Common myeloid progenitor, CD34-positive (primary cell): ENCODE measurements around the gene GCNT2.
"Not testable (repeated sequence)": the region's sequence is repeated elsewhere in the genome, so short reads cannot be mapped to it uniquely, and the experiment has no call there.

Source experiments
- CTCF ChIA-PET: fragments of 350-600 bp; sonication (Branson Sonifier 250); formaldehyde crosslinking; loops from one replicate; lab custom pipeline; 2021; ENCODE audit warnings: antibody characterized with exemption; lab: Charles Lee
- POLR2A ChIA-PET: fragments of 350-600 bp; sonication (Branson Sonifier 250); formaldehyde crosslinking; loops from one replicate; lab custom pipeline; 2021; ENCODE audit warnings: antibody characterized with exemption; lab: Charles Lee
- DNase-seq, 3 donors: peaks; one replicate each; pipeline versions ENCODE4 v3.0.0 to v3.0.0-alpha.2; 2013
- H3K27ac ChIP-seq, 2 experiments: 1 replicate in 1 of 2; 2 replicates in 1 of 2; pipeline ENCODE4 v1.7.0; 2013; ENCODE audit warnings: inconsistent platforms in 2 of 2, low read length in 2 of 2, mild to moderate bottlenecking in 2 of 2, low read depth in 1 of 2, moderate library complexity in 1 of 2; ENCODE audit not compliant: severe bottlenecking in 2 of 2, insufficient read depth in 1 of 2, poor library complexity in 1 of 2
- H3K27me3 ChIP-seq, 5 experiments: replicated peaks in 2 of 5; 1 replicate in 3 of 5; 2 replicates in 2 of 5; pipeline versions ENCODE4 v1.6.1 to v1.7.0; 2013; ENCODE audit warnings: low read length in 4 of 5, mild to moderate bottlenecking in 2 of 5, moderate library complexity in 2 of 5, inconsistent platforms in 1 of 5; ENCODE audit not compliant: insufficient read depth in 5 of 5, control insufficient read depth in 4 of 5
- H3K36me3 ChIP-seq, 4 experiments: 1 replicate in 2 of 4; 2 replicates in 2 of 4; pipeline versions ENCODE4 v1.6.1 to v1.7.0; 2013; ENCODE audit warnings: low read length in 3 of 4, control low read depth in 1 of 4, mild to moderate bottlenecking in 1 of 4; ENCODE audit not compliant: control insufficient read depth in 4 of 4, insufficient read depth in 4 of 4
- H3K4me1 ChIP-seq, 4 experiments: 1 replicate in 3 of 4; 2 replicates in 1 of 4; pipeline versions ENCODE4 v1.6.1 to v1.7.1; 2013; ENCODE audit warnings: low read length in 3 of 4, mild to moderate bottlenecking in 3 of 4, control low read depth in 1 of 4, inconsistent platforms in 1 of 4, moderate library complexity in 1 of 4; ENCODE audit not compliant: control insufficient read depth in 4 of 4, insufficient read depth in 4 of 4; ENCODE audit errors: control extremely low read depth in 1 of 4
- H3K4me3 ChIP-seq, 7 experiments: 1 replicate in 4 of 7; 2 replicates in 3 of 7; pipeline versions ENCODE4 v1.5.1 to v1.7.0; 2013; ENCODE audit warnings: mild to moderate bottlenecking in 7 of 7, low read length in 6 of 7, moderate library complexity in 6 of 7, inconsistent platforms in 2 of 7, low read depth in 2 of 7, control low read depth in 1 of 7; ENCODE audit not compliant: insufficient read depth in 4 of 7, control insufficient read depth in 1 of 7; ENCODE audit errors: extremely low read depth in 1 of 7
- H3K9me3 ChIP-seq, 5 experiments: 1 replicate in 4 of 5; 2 replicates in 1 of 5; pipeline versions ENCODE4 v1.6.1 to v1.7.1; 2013; ENCODE audit warnings: low read length in 4 of 5, mild to moderate bottlenecking in 2 of 5, inconsistent platforms in 1 of 5, low read depth in 1 of 5, moderate library complexity in 1 of 5; ENCODE audit not compliant: control insufficient read depth in 4 of 5, insufficient read depth in 2 of 5; ENCODE audit errors: control extremely low read depth in 1 of 5
- WGBS: methylation state at CpG from one replicate; pipeline ENCODE4 v1.1.5; 2013; ENCODE audit not compliant: insufficient coverage; 5-methylcytosine and 5-hydroxymethylcytosine counted together

GCNT2 gene

GRCh38 chr6:10522929-10523573 lies 1.9 kb downstream of the GCNT2 start:
- DNase-seq = no peak
- no peaks in the 10 kb centered on the region for H3K36me3 ChIP-seq
- H3K27ac ChIP-seq = peak overlapping the region in 1 of 2 experiments; percentile 85
- WGBS = 80% methylated on average over 16 of the region's 21 CpGs
- peaks cover 27 to 80% (median 57%) of the 10 kb centered on the region in 4 experiments for H3K4me1 ChIP-seq
- ChIA-PET CTCF (interaction anchor here (0.6 to 2.4 kb wide), 7 partner anchors 9 to 1049 kb away, joined by 3 to 15 read pairs (median 4); no protein-coding TSS in a partner anchor), POLR2A (interaction anchor here (0.6 kb wide), 1 partner anchor 15 kb away, joined by 3 read pairs; no protein-coding TSS in a partner anchor)
- H3K9me3 ChIP-seq = no peaks in the 10 kb centered on the region
- H3K4me3 ChIP-seq = peak overlapping the region in 2 of 7 experiments; percentile 69 to 78
- H3K27me3 ChIP-seq = no peaks in the 10 kb centered on the region

GRCh38 chr6:10526156-10526555 lies 5.0 kb downstream of the GCNT2 start:
- Histone ChIP-seq H3K36me3 (no peaks in the 10 kb centered on the region), H3K4me1 (peaks cover 28 to 81% (median 50%) of the 10 kb centered on the region in 4 experiments), H3K9me3 (no peaks in the 10 kb centered on the region), H3K27me3 (no peaks in the 10 kb centered on the region), H3K4me3 (no peak overlapping the region), H3K27ac (no peak overlapping the region)
- DNase-seq = no peak
- ChIA-PET CTCF (interaction anchor here (3.3 kb wide), 1 partner anchor 15 kb away, joined by 12 read pairs; no protein-coding TSS in a partner anchor), POLR2A (no interaction called here)
- WGBS = 100% methylated on average over 4 of the region's 6 CpGs

- H3K4me1 ChIP-seq = peaks cover 25 to 81% (median 50%) of the 10 kb centered on the region in 4 experiments
- no peaks in the 10 kb centered on the region for H3K27me3 ChIP-seq
- 0% methylated on average over 5 of the region's 11 CpGs for WGBS
- H3K36me3 ChIP-seq = no peaks in the 10 kb centered on the region
- DNase-seq = peak; percentile 42 to 84 (median 73)
- ChIA-PET POLR2A (no interaction called here), CTCF (interaction anchor here (0.8 to 1.7 kb wide), 3 partner anchors 18 to 193 kb away, joined by 3 to 5 read pairs (median 4); no protein-coding TSS in a partner anchor)
- peak overlapping the region; percentile 56 to 84 for H3K27ac ChIP-seq
- H3K9me3 ChIP-seq = no peaks in the 10 kb centered on the region
- H3K4me3 ChIP-seq = peak overlapping the region; percentile 31 to 86 (median 75)
Measured at GRCh38 chr6:10528158-10528981, 7.2 kb downstream of the GCNT2 start.

GRCh38 chr6:10529231-10529801 lies 8.2 kb downstream of the GCNT2 start:
- CTCF ChIA-PET = interaction anchor here (1.1 to 1.7 kb wide), 2 partner anchors 19 to 173 kb away, joined by 3 to 5 read pairs; no protein-coding TSS in a partner anchor
- DNase-seq = peak in 1 of 3 donors; percentile 35
- Histone ChIP-seq H3K27me3 (no peaks in the 10 kb centered on the region), H3K4me3 (peak overlapping the region; percentile 23 to 86 (median 75)), H3K4me1 (peaks cover 21 to 83% (median 54%) of the 10 kb centered on the region in 4 experiments), H3K27ac (peak overlapping the region; percentile 56 to 84), H3K36me3 (no peaks in the 10 kb centered on the region), H3K9me3 (no peaks in the 10 kb centered on the region)
- WGBS = 9% methylated on average over 15 of the region's 16 CpGs
- POLR2A ChIA-PET = no interaction called here

DNA sequence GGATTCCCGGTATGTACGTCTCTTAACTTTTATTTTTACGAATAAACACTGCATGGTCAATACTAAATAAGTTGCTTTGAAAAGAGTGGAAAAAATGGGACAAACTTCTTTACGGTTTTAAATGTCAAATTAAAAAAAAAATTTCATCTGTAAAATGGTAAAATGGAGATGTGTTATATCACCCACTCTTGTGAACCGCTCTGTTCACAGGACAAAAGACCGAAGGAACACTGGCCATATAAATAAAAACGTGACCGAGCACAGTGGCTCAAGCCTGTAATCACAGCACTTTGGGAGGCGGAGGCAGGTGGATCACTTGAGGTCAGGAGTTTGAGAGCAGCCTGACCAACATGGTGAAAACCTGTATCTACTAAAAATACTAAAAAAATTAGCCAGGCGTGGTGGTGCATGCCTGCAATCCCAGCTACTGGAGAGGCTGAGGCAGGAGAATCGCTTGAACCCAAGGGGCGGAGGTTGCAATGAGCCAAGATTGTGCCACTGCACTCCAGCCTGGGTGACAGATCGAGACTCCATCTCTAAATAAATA lies 8.8 kb downstream of the GCNT2 start:
- H3K9me3 ChIP-seq, DNase-seq, H3K36me3 ChIP-seq, H3K27me3 ChIP-seq, POLR2A ChIA-PET: not testable (repeated sequence)
- Histone ChIP-seq H3K4me1 (peaks cover 17 to 83% (median 55%) of the 10 kb centered on the region in 4 experiments), H3K4me3 (peak overlapping the region in 6 of 7 experiments; percentile 71 to 86 (median 78)), H3K27ac (peak overlapping the region; percentile 56 to 84)
- CTCF ChIA-PET = interaction anchor here (0.7 to 1.7 kb wide), 3 partner anchors 19 to 173 kb away, joined by 3 to 5 read pairs (median 3); no protein-coding TSS in a partner anchor
- WGBS = 95% methylated on average over 4 of the region's 13 CpGs

DNA sequence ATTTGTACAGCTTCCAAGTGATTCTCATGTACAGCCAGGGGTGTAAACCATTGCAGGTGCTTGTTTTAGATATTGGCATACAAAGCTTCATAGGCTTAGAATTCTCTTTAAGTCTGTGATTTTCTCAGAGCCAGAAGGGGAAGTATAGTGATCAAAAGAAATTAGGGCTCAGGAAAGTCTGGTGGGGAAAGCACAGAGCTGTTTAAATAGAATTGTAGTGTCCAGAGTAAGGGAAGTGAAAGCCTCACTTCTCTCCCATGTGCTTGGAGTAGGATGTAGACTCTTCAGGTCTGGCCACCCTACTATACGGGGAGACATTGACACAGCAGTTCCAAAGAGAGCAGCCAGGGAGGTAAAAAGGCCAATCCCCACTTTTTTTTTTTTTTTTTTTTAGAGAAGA lies 10.4 kb downstream of the GCNT2 start:
- peaks cover 22 to 88% (median 62%) of the 10 kb centered on the region in 4 experiments for H3K4me1 ChIP-seq
- H3K27me3 ChIP-seq = no peaks in the 10 kb centered on the region
- H3K9me3 ChIP-seq = no peaks in the 10 kb centered on the region
- peak overlapping the region in 1 of 2 experiments; percentile 68 for H3K27ac ChIP-seq
- no CpG with 5 or more reads among the region's 1 CpG for WGBS
- peak in 2 of 3 donors; percentile 50 to 59 for DNase-seq
- CTCF ChIA-PET = interaction anchor here (0.7 to 1.6 kb wide), 5 partner anchors 9 to 24 kb away, joined by 3 to 5 read pairs (median 3); no protein-coding TSS in a partner anchor
- POLR2A ChIA-PET = no interaction called here
- peak overlapping the region in 4 of 7 experiments; percentile 52 to 86 (median 65) for H3K4me3 ChIP-seq
- H3K36me3 ChIP-seq = no peaks in the 10 kb centered on the region
